Right atrium auricular region (tissue), 2 donors: ENCODE measurements around the gene OAS1. TPM values are rescaled to one million over a fixed set of nuclear protein-coding genes. Genes with fewer than 3 reads are reported as not detected.

Experiments used
- DNase-seq: peaks from one replicate; pipeline ENCODE4 v3.0.0-alpha.2; 2019; ENCODE audit warnings: low spot score
- H3K27ac ChIP-seq, 2 donors: fragments of 200-600 bp; sonication (generic); 1 replicate in 1 of 2; 2 replicates in 1 of 2; pipeline ENCODE4 v1.5.1; 2016 to 2019
- H3K27me3 ChIP-seq, 2 donors: fragments of 200-600 bp; sonication (generic); one replicate each; pipeline versions ENCODE4 v1.5.1 to v1.6.0; 2017 to 2019
- H3K36me3 ChIP-seq: fragments of 200-600 bp; sonication (generic); one replicate; pipeline ENCODE4 v1.5.1; 2016
- H3K4me1 ChIP-seq, 2 donors: fragments of 200-600 bp; sonication (generic); one replicate each; pipeline versions ENCODE4 v1.5.1 to v1.6.0; 2017 to 2019
- H3K4me3 ChIP-seq, 2 donors: fragments of 200-600 bp; sonication (generic); 1 replicate in 1 of 2; 2 replicates in 1 of 2; pipeline ENCODE4 v1.5.1; 2017 to 2019; ENCODE audit warnings: mild to moderate bottlenecking in 1 of 2, moderate library complexity in 1 of 2
- H3K9me3 ChIP-seq, 2 donors: fragments of 200-600 bp; sonication (generic); one replicate each; pipeline ENCODE4 v1.5.1; 2019
- CTCF ChIP-seq, 2 donors: fragments of 200-600 bp; sonication (generic); IDR thresholded peaks; one replicate each; pipeline ENCODE4 v1.5.1; 2019; ENCODE audit warnings: antibody characterized with exemption in 2 of 2
- total RNA-seq, 2 donors: library from RNA; depleted of rRNA; stranded (reverse); fragments of >200 nt; gene quantifications; one replicate each; pipeline ENCODE4 v1.1.0, GENCODE V29; 2016

The OAS1 gene
- total RNA-seq, 2 donors from 2014 or later = 4.0 to 8.4 TPM

DNA sequence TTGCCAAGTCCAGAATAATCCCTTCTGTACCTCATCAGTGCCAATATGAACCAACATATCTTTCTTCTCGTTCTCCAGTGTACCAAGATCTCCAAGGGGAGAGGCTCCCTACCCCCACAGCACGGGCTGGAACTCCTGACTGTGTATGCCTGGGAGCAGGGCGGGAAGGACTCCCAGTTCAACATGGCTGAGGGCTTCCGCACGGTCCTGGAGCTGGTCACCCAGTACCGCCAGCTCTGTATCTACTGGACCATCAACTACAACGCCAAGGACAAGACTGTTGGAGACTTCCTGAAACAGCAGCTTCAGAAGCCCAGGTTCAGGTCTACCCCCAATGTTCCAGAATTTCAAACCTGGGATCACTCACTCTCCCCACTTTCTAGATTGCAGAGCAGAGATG, 61.1 kb downstream of the OAS1 start:
- Histone ChIP-seq H3K27me3 (no peaks in the 10 kb centered on the region), H3K27ac (no peak overlapping the region), H3K4me1 (peaks cover 0 to 9% of the 10 kb centered on the region in 2 donors), H3K9me3 (no peaks in the 10 kb centered on the region), H3K4me3 (no peak overlapping the region), H3K36me3 (peaks cover 14% of the 10 kb centered on the region)
- no peak for DNase-seq
- TF ChIP-seq CTCF (IDR thresholded peaks at IDR 0.05) = no peak

Other genes with a start within 250 kb of the OAS1 start
- gene RPH3A, start 115.2 kb upstream of the OAS1 start, total RNA-seq = not detected
- 1 to 10 TPM; 2.7 to 5.8 TPM for gene OAS3, start 31.5 kb downstream of the OAS1 start, total RNA-seq
- 1 to 10 TPM; 6.0 to 6.8 TPM for gene OAS2, start 71.6 kb downstream of the OAS1 start, total RNA-seq
- gene DTX1, start 149.8 kb downstream of the OAS1 start, total RNA-seq = 1 to 10 TPM; 1.2 to 4.0 TPM
- not detected for gene RASAL1, start 228.8 kb downstream of the OAS1 start, total RNA-seq
- gene CFAP73, start 242.8 kb downstream of the OAS1 start, total RNA-seq = not detected